Cardiac muscle cell (in vitro differentiated cells and primary cell): ENCODE data around the gene KDM4C. TPM values are rescaled to one million over a fixed set of nuclear protein-coding genes. Genes with fewer than 3 reads are reported as not detected.

Source experiments
- DNase-seq, 2 donors: peaks; one replicate each; pipeline versions ENCODE4 v3.0.0 to v3.0.0-alpha.2; 2010 to 2017; ENCODE audit warnings: low read depth in 1 of 2, low spot score in 1 of 2
- H3K27ac ChIP-seq: fragments of 200-600 bp; sonication (generic); 2 replicates; pipeline ENCODE4 v1.5.1; 2016
- H3K27me3 ChIP-seq: fragments of 200-600 bp; sonication (generic); 2 replicates; pipeline ENCODE4 v1.6.0; 2016; ENCODE audit warnings: control low read depth
- H3K36me3 ChIP-seq: fragments of 200-600 bp; sonication (generic); 2 replicates; pipeline ENCODE4 v1.5.1; 2016; ENCODE audit warnings: control low read depth
- H3K4me1 ChIP-seq: fragments of 200-600 bp; sonication (generic); 2 replicates; pipeline ENCODE4 v1.8.1; 2017; ENCODE audit warnings: low read depth, mild to moderate bottlenecking, mixed run types
- H3K4me3 ChIP-seq: fragments of 200-600 bp; sonication (generic); 2 replicates; pipeline ENCODE4 v1.5.1; 2016; ENCODE audit warnings: mild to moderate bottlenecking
- H3K9me3 ChIP-seq: fragments of 200-600 bp; sonication (generic); 2 replicates; pipeline ENCODE4 v1.5.1; 2017; ENCODE audit warnings: low read depth, mild to moderate bottlenecking, control low read depth
- polyA plus RNA-seq: library from polyadenylated mRNA; unstranded; fragments of >200 nt; fragmentation: Nextera tagmentation; extraction: Ambion mirVana; gene quantifications from 2 replicates; pipeline ENCODE4 v1.2.1, GENCODE V29; 2016
- total RNA-seq: library from RNA; depleted of rRNA; stranded (reverse); fragments of >200 nt; gene quantifications from 2 replicates; pipeline ENCODE4 v1.2.3, GENCODE V29; 2016
- TF ChIP-seq, protein P1 (sequence below): IDR thresholded peaks from 2 replicates; pipeline ENCODE4 v1.5.1; 2012; ENCODE audit warnings: low read depth, mild to moderate bottlenecking, low read length

The KDM4C gene
- total and polyA plus RNA-seq, 2 experiments from 2014 or later, result 15.1 to 32.0 TPM

GRCh38 chr9:6838158-6838557 is 80.4 kb downstream of the KDM4C start:
- DNase-seq, result peak in 1 of 2 donors; percentile 84
- no peak overlapping the region for H3K27ac ChIP-seq
- H3K36me3 ChIP-seq, result no peaks in the 10 kb centered on the region
- TF ChIP-seq, protein P1, sequence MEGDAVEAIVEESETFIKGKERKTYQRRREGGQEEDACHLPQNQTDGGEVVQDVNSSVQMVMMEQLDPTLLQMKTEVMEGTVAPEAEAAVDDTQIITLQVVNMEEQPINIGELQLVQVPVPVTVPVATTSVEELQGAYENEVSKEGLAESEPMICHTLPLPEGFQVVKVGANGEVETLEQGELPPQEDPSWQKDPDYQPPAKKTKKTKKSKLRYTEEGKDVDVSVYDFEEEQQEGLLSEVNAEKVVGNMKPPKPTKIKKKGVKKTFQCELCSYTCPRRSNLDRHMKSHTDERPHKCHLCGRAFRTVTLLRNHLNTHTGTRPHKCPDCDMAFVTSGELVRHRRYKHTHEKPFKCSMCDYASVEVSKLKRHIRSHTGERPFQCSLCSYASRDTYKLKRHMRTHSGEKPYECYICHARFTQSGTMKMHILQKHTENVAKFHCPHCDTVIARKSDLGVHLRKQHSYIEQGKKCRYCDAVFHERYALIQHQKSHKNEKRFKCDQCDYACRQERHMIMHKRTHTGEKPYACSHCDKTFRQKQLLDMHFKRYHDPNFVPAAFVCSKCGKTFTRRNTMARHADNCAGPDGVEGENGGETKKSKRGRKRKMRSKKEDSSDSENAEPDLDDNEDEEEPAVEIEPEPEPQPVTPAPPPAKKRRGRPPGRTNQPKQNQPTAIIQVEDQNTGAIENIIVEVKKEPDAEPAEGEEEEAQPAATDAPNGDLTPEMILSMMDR, result no peak
- H3K4me1 ChIP-seq, result no peaks in the 10 kb centered on the region
- H3K4me3 ChIP-seq, result no peak overlapping the region
- H3K27me3 ChIP-seq, result no peaks in the 10 kb centered on the region
- no peaks in the 10 kb centered on the region for H3K9me3 ChIP-seq

DNA sequence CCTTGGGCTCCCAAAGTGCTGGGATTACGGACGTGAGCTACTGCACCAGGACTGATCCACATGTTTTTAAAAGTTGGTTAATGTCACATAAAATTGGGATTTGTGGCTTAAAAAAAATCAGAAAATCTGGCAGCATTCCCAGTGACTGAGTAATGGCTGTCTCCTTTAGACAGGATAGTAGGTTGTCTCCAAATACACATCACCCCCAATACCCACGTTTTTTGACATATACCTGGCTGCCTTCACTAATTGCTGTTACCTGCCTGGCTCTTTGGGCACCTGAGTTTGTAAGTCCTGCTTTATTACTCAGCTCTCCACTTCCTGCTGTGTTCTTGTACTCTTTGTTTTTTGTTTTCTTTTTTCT is 84.8 kb downstream of the KDM4C start:
- no peak overlapping the region for H3K4me3 ChIP-seq
- H3K36me3 ChIP-seq, result no peaks in the 10 kb centered on the region
- H3K4me1 ChIP-seq, result peaks cover 11% of the 10 kb centered on the region
- no peak overlapping the region for H3K27ac ChIP-seq
- peak in 1 of 2 donors; percentile 48 for DNase-seq
- TF ChIP-seq, protein P1, result no peak
- no peaks in the 10 kb centered on the region for H3K9me3 ChIP-seq
- no peaks in the 10 kb centered on the region for H3K27me3 ChIP-seq

- DNase-seq, result no peak
- Histone ChIP-seq H3K27ac (no peak overlapping the region), H3K27me3 (no peaks in the 10 kb centered on the region), H3K4me3 (no peak overlapping the region), H3K4me1 (peaks cover 11% of the 10 kb centered on the region), H3K36me3 (no peaks in the 10 kb centered on the region), H3K9me3 (no peaks in the 10 kb centered on the region)
- TF ChIP-seq, protein P1, result no peak
These were observed 86.0 kb downstream of the KDM4C start for GRCh38 chr9:6843742-6844141.

- no peak overlapping the region for H3K27ac ChIP-seq
- TF ChIP-seq, protein P1, result no peak
- DNase-seq, result no peak
- no peaks in the 10 kb centered on the region for H3K27me3 ChIP-seq
- no peaks in the 10 kb centered on the region for H3K9me3 ChIP-seq
- no peak overlapping the region for H3K4me3 ChIP-seq
- H3K4me1 ChIP-seq, result peaks cover 11% of the 10 kb centered on the region
- no peaks in the 10 kb centered on the region for H3K36me3 ChIP-seq
These were observed 86.5 kb downstream of the KDM4C start for GRCh38 chr9:6844267-6844666.

GRCh38 chr9:6845128-6845826 is 87.5 kb downstream of the KDM4C start:
- H3K4me3 ChIP-seq, result no peak overlapping the region
- TF ChIP-seq, protein P1, result no peak

More at GRCh38 chr9:6845128-6845826, 87.5 kb downstream of the KDM4C start:
- no peak for DNase-seq
- peaks cover 7% of the 10 kb centered on the region for H3K36me3 ChIP-seq
- no peaks in the 10 kb centered on the region for H3K9me3 ChIP-seq
- H3K27me3 ChIP-seq, result no peaks in the 10 kb centered on the region
- H3K4me1 ChIP-seq, result peaks cover 11% of the 10 kb centered on the region
- H3K27ac ChIP-seq, result peak overlapping the region; percentile 45
